ENCODE measurements around the gene PLA2G4B. TPM values are rescaled to one million over a fixed set of nuclear protein-coding genes. Genes with fewer than 3 reads are reported as not detected.
"Not testable (repeated sequence)": the region's sequence is repeated elsewhere in the genome, so short reads cannot be mapped to it uniquely, and the experiment has no call there.

PLA2G4B gene
- total and polyA plus RNA-seq, 3 donors from 2014 or later, result 7.4 to 16.6 (median 16.4) TPM

DNA sequence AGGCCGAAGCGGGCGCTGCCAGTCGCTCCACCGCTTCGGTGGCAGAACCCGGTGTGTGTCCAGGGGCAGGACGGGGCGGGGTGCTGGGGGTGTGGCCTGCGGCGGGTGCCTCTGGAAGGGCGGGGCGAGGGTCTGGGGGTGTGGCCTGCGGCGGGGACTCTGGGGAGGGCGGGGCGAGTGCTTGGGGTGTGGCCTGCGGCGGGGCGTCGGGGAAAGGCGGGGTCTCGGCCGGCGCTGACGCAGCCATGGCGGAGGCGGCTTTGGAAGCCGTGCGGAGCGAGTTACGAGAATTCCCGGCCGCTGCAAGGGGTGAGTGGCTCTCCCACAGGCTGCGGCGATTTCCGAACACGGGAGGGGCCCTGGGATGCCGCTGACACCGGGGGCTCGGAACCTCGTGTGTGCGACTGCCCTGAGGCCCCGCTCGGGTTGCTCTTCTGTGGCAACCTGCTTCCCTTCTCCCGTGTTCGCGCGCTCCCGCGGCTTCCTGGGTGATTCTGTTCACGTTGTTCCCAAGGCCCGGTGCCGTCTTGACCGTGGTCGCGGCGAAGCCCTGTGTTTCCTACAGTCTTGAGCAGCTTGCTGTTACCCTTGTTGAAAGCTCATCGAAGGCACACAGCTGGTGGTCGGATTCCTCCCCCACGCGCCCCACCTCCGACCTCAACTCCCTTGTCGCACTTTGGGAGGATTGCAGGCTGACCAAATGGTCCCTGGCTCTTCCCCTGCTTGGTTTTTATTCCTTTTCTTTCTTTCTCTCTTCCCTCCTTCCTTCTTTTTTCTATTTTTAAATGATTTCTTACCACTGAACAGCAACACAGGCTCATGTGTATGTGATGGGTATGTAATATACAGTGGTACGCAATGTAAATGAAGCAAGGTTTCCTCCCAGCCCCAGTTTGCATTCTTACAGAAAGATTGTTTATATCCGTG is 10.5 kb upstream of the PLA2G4B start, which contains the start of gene JMJD7:
Gene JMJD7, plus strand, starts transcription at position 213 of the 927 bp plus-strand sequence. Its CDS starts 33 bp downstream, at position 246.
- peak; percentile 96 for DNase-seq
- Histone ChIP-seq H3K4me1 (peaks cover 13% of the 10 kb centered on the region), H3K36me3 (ENCODE audit: low read depth, missing control alignments) (no peaks in the 10 kb centered on the region), H3K27me3 (no peaks in the 10 kb centered on the region), H3K9me3 (no peaks in the 10 kb centered on the region), H3K27ac (peak within 1 kb of the TSS; percentile 84 to 88), H3K4me3 (peak within 1 kb of the TSS; percentile 69 to 71)
- intact Hi-C loops (cut with DNase I; ENCODE audit: low total_unique reads), result no loop called here
- 0 to 1% methylated on average over 40 to 65 of the region's 66 CpGs for WGBS, 2 donors
- TF ChIP-seq, protein P1, sequence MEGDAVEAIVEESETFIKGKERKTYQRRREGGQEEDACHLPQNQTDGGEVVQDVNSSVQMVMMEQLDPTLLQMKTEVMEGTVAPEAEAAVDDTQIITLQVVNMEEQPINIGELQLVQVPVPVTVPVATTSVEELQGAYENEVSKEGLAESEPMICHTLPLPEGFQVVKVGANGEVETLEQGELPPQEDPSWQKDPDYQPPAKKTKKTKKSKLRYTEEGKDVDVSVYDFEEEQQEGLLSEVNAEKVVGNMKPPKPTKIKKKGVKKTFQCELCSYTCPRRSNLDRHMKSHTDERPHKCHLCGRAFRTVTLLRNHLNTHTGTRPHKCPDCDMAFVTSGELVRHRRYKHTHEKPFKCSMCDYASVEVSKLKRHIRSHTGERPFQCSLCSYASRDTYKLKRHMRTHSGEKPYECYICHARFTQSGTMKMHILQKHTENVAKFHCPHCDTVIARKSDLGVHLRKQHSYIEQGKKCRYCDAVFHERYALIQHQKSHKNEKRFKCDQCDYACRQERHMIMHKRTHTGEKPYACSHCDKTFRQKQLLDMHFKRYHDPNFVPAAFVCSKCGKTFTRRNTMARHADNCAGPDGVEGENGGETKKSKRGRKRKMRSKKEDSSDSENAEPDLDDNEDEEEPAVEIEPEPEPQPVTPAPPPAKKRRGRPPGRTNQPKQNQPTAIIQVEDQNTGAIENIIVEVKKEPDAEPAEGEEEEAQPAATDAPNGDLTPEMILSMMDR (IDR thresholded peaks at IDR 0.05), result no peak
- TF ChIP-seq POLR2A (IDR thresholded peaks at IDR 0.05), result peak; percentile 31

GRCh38 chr15:41828807-41829141 is 9.9 kb upstream of the PLA2G4B start:
- no peaks in the 10 kb centered on the region for H3K36me3 ChIP-seq (ENCODE audit: low read depth, missing control alignments)
- intact Hi-C loops (cut with DNase I; ENCODE audit: low total_unique reads), result no loop called here
- TF ChIP-seq POLR2A (IDR thresholded peaks at IDR 0.05), result no peak
- TF ChIP-seq, protein P1 (IDR thresholded peaks at IDR 0.05), result no peak
- DNase-seq, result no peak
- WGBS, 2 donors, result 7 to 8% methylated on average over 6 of the region's 6 CpGs
- H3K27me3 ChIP-seq, result no peaks in the 10 kb centered on the region
- peak overlapping the region in 1 of 2 donors; percentile 88 for H3K27ac ChIP-seq
- H3K4me1 ChIP-seq, result peaks cover 13% of the 10 kb centered on the region
- no peaks in the 10 kb centered on the region for H3K9me3 ChIP-seq
- H3K4me3 ChIP-seq, result peak overlapping the region; percentile 69 to 71

GRCh38 chr15:41829959-41830646 is 8.5 kb upstream of the PLA2G4B start:
- intact Hi-C loops (cut with DNase I; ENCODE audit: low total_unique reads), result no loop called here
- Histone ChIP-seq H3K27ac (no peak overlapping the region), H3K4me1 (peaks cover 13% of the 10 kb centered on the region), H3K4me3 (no peak overlapping the region), H3K27me3 (no peaks in the 10 kb centered on the region), H3K9me3 (no peaks in the 10 kb centered on the region), H3K36me3 (ENCODE audit: low read depth, missing control alignments) (no peaks in the 10 kb centered on the region)
- WGBS, 2 donors, result 92 to 93% methylated on average over 12 to 13 of the region's 13 CpGs
- DNase-seq, result no peak
- TF ChIP-seq POLR2A (IDR thresholded peaks at IDR 0.05), result no peak
- TF ChIP-seq, protein P1 (IDR thresholded peaks at IDR 0.05), result no peak

DNA sequence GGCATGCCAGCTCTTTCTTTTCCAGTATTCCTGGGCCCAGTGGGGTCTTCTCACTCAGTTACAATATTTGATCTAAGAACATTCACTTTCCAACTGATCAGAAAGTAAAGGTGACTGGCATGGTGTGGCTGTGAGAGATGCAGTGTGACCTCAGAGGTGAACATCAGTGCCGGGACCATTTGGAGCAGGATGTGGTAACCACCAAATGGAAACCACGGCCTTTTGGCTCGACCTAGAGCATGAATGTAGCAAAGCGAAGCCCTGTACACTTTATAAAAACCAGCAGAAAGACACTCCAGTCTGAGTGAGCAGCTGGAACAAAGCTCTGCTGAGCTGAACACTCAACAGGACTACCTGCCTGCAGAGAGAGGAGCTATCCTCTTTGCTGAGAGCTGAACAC is 7.4 kb upstream of the PLA2G4B start:
- DNase-seq; H3K36me3 ChIP-seq (ENCODE audit: low read depth, missing control alignments); H3K27me3 ChIP-seq; H3K9me3 ChIP-seq; intact Hi-C loops (cut with DNase I; ENCODE audit: low total_unique reads); H3K27ac ChIP-seq; H3K4me3 ChIP-seq: not testable (repeated sequence)
- 85 to 96% methylated on average over 4 of the region's 4 CpGs for WGBS, 2 donors
- H3K4me1 ChIP-seq, result peaks cover 13% of the 10 kb centered on the region

DNA sequence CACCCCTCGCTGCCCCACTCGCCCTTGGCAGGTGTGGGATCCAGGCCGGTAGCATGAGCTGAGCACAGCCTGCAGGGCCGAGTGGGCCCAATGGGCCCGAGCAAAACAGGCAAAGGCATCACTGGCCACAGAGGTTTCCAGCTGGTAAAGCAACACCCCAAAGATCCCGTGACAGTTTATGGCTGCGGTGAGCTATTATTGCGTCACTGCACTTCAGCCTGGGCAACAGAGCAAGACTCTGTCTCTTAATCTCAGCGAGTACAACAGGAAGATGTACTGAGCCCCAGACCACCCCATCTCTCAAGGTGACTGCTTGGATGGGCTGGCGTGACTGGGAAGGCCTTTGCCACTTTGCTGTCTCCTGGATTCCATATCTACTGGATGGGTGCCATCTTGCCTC is 6.4 kb upstream of the PLA2G4B start:
- DNase-seq, result no peak
- TF ChIP-seq, protein P1 (IDR thresholded peaks at IDR 0.05), result no peak
- TF ChIP-seq POLR2A (IDR thresholded peaks at IDR 0.05), result no peak
- no peaks in the 10 kb centered on the region for H3K36me3 ChIP-seq (ENCODE audit: low read depth, missing control alignments)
- WGBS, 2 donors, result 93 to 94% methylated on average over 3 to 10 of the region's 10 CpGs
- H3K27ac ChIP-seq, result no peak overlapping the region
- H3K27me3 ChIP-seq, result no peaks in the 10 kb centered on the region
- H3K9me3 ChIP-seq, result no peaks in the 10 kb centered on the region
- H3K4me3 ChIP-seq, result no peak overlapping the region
- intact Hi-C loops (cut with DNase I; ENCODE audit: low total_unique reads), result no loop called here
- peaks cover 12% of the 10 kb centered on the region for H3K4me1 ChIP-seq

Measured in testis (tissue), 3 donors.